H1 (cell line): ENCODE measurements around the gene FBXO8. TPM values are rescaled to one million over a fixed set of nuclear protein-coding genes. Genes with fewer than 3 reads are reported as not detected.

Experiments used
- CTCF ChIA-PET: fragments of 300-600 bp; sonication (Branson Sonifier 250); formaldehyde crosslinking; loops from one replicate; lab custom pipeline; 2021; ENCODE audit not compliant: partially characterized antibody; lab: Charles Lee
- POLR2A ChIA-PET: fragments of 300-600 bp; sonication (Branson Sonifier 250); formaldehyde crosslinking; loops from one replicate; lab custom pipeline; 2021; ENCODE audit warnings: inconsistent platforms; ENCODE audit not compliant: partially characterized antibody; lab: Charles Lee
- DNase-seq, 2 experiments: peaks; one replicate each; pipeline versions ENCODE4 v3.0.0 to v3.0.0-alpha.2; 2010 to 2022; ENCODE audit warnings: low spot score in 2 of 2, low read depth in 1 of 2, mixed read lengths in 1 of 2
- FAIRE-seq: peaks from 2 replicates; lab custom pipeline; 2011; peaks lifted over from hg19 to GRCh38; lab: Jason Lieb, UNC
- H2AFZ ChIP-seq: 2 replicates; pipeline ENCODE4 v1.8.1; 2012; ENCODE audit warnings: low read length, inconsistent platforms
- H2AK5ac ChIP-seq: 2 replicates; pipeline ENCODE4 v1.6.1; 2013; ENCODE audit warnings: low read depth, low read length
- H2BK120ac ChIP-seq: replicated peaks from 2 replicates; pipeline ENCODE3; 2013; ENCODE audit warnings: low read depth, low read length, inconsistent platforms
- H2BK12ac ChIP-seq: 2 replicates; pipeline ENCODE4 v1.6.1; 2013; ENCODE audit warnings: low read depth, low read length
- H2BK15ac ChIP-seq: 2 replicates; pipeline ENCODE4 v1.6.1; 2013; ENCODE audit warnings: low read length
- H2BK20ac ChIP-seq: 2 replicates; pipeline ENCODE4 v1.6.1; 2013; ENCODE audit warnings: low read length
- H2BK5ac ChIP-seq: 2 replicates; pipeline ENCODE4 v1.6.1; 2013; ENCODE audit warnings: low read depth, low read length
- H3K14ac ChIP-seq: 2 replicates; pipeline ENCODE4 v1.6.1; 2013; ENCODE audit warnings: inconsistent platforms; ENCODE audit not compliant: insufficient read length
- H3K18ac ChIP-seq: 2 replicates; pipeline ENCODE4 v1.6.1; 2013; ENCODE audit warnings: low read length; ENCODE audit errors: extremely low read depth
- H3K23ac ChIP-seq: 2 replicates; pipeline ENCODE4 v1.6.1; 2013; ENCODE audit warnings: inconsistent platforms; ENCODE audit not compliant: insufficient read length
- H3K23me2 ChIP-seq: 2 replicates; pipeline ENCODE4 v1.6.1; 2013; ENCODE audit warnings: low read depth, low read length
- H3K27ac ChIP-seq: 2 replicates; pipeline ENCODE4 v1.6.1; 2011; ENCODE audit warnings: low read depth, low read length, inconsistent platforms
- H3K27me3 ChIP-seq, 4 experiments: replicated peaks in 1 of 4; 1 replicate in 1 of 4; 2 replicates in 3 of 4; pipeline versions ENCODE4 v1.6.1 to v1.8.1; 2011 to 2013; ENCODE audit warnings: low read length in 3 of 4, mild to moderate bottlenecking in 3 of 4, inconsistent platforms in 2 of 4, mixed read lengths in 2 of 4, moderate library complexity in 1 of 4; ENCODE audit not compliant: control insufficient read depth in 3 of 4, insufficient read depth in 3 of 4; ENCODE audit errors: extremely low read depth in 1 of 4
- H3K36me3 ChIP-seq, 4 experiments: 2 replicates each; pipeline versions ENCODE4 v1.6.1 to v1.8.1; 2011 to 2013; ENCODE audit warnings: mild to moderate bottlenecking in 4 of 4, low read length in 3 of 4, moderate library complexity in 2 of 4, control low read depth in 1 of 4, inconsistent platforms in 1 of 4; ENCODE audit not compliant: insufficient read depth in 4 of 4, control insufficient read depth in 2 of 4
- H3K4ac ChIP-seq: replicated peaks from 2 replicates; pipeline ENCODE3; 2013; ENCODE audit warnings: low read length, low read depth, mixed read lengths, inconsistent platforms; ENCODE audit not compliant: insufficient read length
- H3K4me1 ChIP-seq, 4 experiments: replicated peaks in 1 of 4; 1 replicate in 1 of 4; 2 replicates in 3 of 4; pipeline versions ENCODE4 v1.6.1 to v1.8.1; 2011 to 2013; ENCODE audit warnings: low read length in 3 of 4, inconsistent platforms in 2 of 4, mixed read lengths in 1 of 4; ENCODE audit not compliant: insufficient read depth in 4 of 4, control insufficient read depth in 3 of 4
- H3K4me2 ChIP-seq, 2 experiments: 2 replicates each; pipeline versions ENCODE4 v1.6.1 to v1.8.1; 2011 to 2013; ENCODE audit warnings: low read depth in 2 of 2, low read length in 2 of 2, control low read depth in 1 of 2, inconsistent platforms in 1 of 2, mild to moderate bottlenecking in 1 of 2; ENCODE audit not compliant: insufficient read depth in 1 of 2
- H3K4me3 ChIP-seq, 4 experiments: fragments of 200-600, 300-600 bp in 1 of 4; sonication (generic), shearing (Covaris generic), sonication (Bioruptor Twin) in 1 of 4; 2 replicates each; pipeline versions ENCODE4 v1.5.1 to v1.8.1; 2011 to 2016; ENCODE audit warnings: low read length in 4 of 4, low read depth in 3 of 4, control low read depth in 2 of 4, inconsistent platforms in 2 of 4, mild to moderate bottlenecking in 2 of 4, mixed read lengths in 1 of 4, moderate library complexity in 1 of 4; ENCODE audit not compliant: insufficient read depth in 2 of 4; ENCODE audit errors: extremely low read depth in 1 of 4
- H3K56ac ChIP-seq: replicated peaks from 2 replicates; pipeline ENCODE3; 2013; ENCODE audit warnings: low read depth, mild to moderate bottlenecking, mixed read lengths, low read length, inconsistent platforms; ENCODE audit not compliant: insufficient read length
- H3K79me1 ChIP-seq: 2 replicates; pipeline ENCODE4 v1.6.1; 2013; ENCODE audit warnings: low read depth, low read length, control low read depth
- H3K79me2 ChIP-seq, 2 experiments: 2 replicates each; pipeline versions ENCODE4 v1.6.1 to v1.8.1; 2012 to 2013; ENCODE audit warnings: low read length in 2 of 2, mild to moderate bottlenecking in 2 of 2, inconsistent platforms in 1 of 2; ENCODE audit not compliant: insufficient read depth in 2 of 2, control insufficient read depth in 1 of 2
- H3K9ac ChIP-seq, 4 experiments: replicated peaks in 1 of 4; 1 replicate in 1 of 4; 2 replicates in 3 of 4; pipeline versions ENCODE4 v1.6.1 to v1.8.1; 2011 to 2013; ENCODE audit warnings: low read depth in 3 of 4, low read length in 3 of 4, control low read depth in 2 of 4, mild to moderate bottlenecking in 2 of 4, moderate library complexity in 2 of 4, inconsistent platforms in 1 of 4; ENCODE audit errors: extremely low read depth in 1 of 4
- H3K9me3 ChIP-seq, 2 experiments: 2 replicates each; pipeline versions ENCODE4 v1.6.1 to v1.8.1; 2012 to 2013; ENCODE audit warnings: mild to moderate bottlenecking in 2 of 2, moderate library complexity in 2 of 2, control low read depth in 1 of 2, inconsistent platforms in 1 of 2, low read depth in 1 of 2, low read length in 1 of 2, mixed read lengths in 1 of 2; ENCODE audit not compliant: insufficient read depth in 2 of 2
- H4K20me1 ChIP-seq, 2 experiments: replicated peaks in 1 of 2; 2 replicates each; pipeline versions ENCODE3 to v1.8.1; 2011 to 2013; ENCODE audit warnings: inconsistent platforms in 2 of 2, low read length in 2 of 2, mild to moderate bottlenecking in 1 of 2; ENCODE audit not compliant: insufficient read depth in 2 of 2, control insufficient read depth in 1 of 2
- H4K5ac ChIP-seq: 2 replicates; pipeline ENCODE4 v1.6.1; 2013; ENCODE audit warnings: low read length, low read depth, mixed read lengths, inconsistent platforms; ENCODE audit not compliant: insufficient read length
- H4K8ac ChIP-seq: 2 replicates; pipeline ENCODE4 v1.8.0; 2013; ENCODE audit warnings: mild to moderate bottlenecking, moderate library complexity, low read length, inconsistent platforms; ENCODE audit not compliant: insufficient read depth; ENCODE audit errors: extremely low read depth
- H4K91ac ChIP-seq: replicated peaks from 2 replicates; pipeline ENCODE3; 2013; ENCODE audit warnings: low read length, mixed read lengths, inconsistent platforms; ENCODE audit not compliant: insufficient read length
- BACH1 ChIP-seq: IDR thresholded peaks from 2 replicates; pipeline ENCODE4 v1.6.1; 2012; ENCODE audit warnings: low read length, improper control_type of control experiment
- E2F6 ChIP-seq: IDR thresholded peaks from 2 replicates; pipeline ENCODE4 v1.6.1; 2012; ENCODE audit warnings: inconsistent platforms
- EZH2 ChIP-seq: fragments of 200-600 bp; sonication (generic); IDR thresholded peaks from 2 replicates; pipeline ENCODE4 v1.7.1; 2012; ENCODE audit warnings: low read depth, mild to moderate bottlenecking, moderate library complexity, low read length, inconsistent platforms; ENCODE audit not compliant: severe bottlenecking
- WGBS, 2 experiments: shearing (Covaris generic) in 1 of 2; methylation state at CpG; one replicate each; pipeline versions ENCODE4 v1.1.6 to v1.1.7; 2013 to 2015; ENCODE audit warnings: low lambda C conversion rate in 2 of 2, mixed read lengths in 2 of 2, inconsistent platforms in 1 of 2, low coverage in 1 of 2, missing lambda C conversion rate in 1 of 2; ENCODE audit not compliant: insufficient replicate concordance in 2 of 2, insufficient coverage in 1 of 2, insufficient read length in 1 of 2; ENCODE audit errors: extremely low coverage in 1 of 2, missing lambda C conversion rate in 1 of 2; 5-methylcytosine and 5-hydroxymethylcytosine counted together
- polyA plus RNA-seq, 7 experiments: library from polyadenylated mRNA; depleted of rRNA in 3 of 7; stranded (reverse) in 5 of 7; unstranded in 2 of 7; fragments of >200 nt in 5 of 7; fragments of 200-250 nt in 2 of 7; gene quantifications; 1 replicate in 5 of 7; 2 replicates in 1 of 7; 4 replicates in 1 of 7; pipeline versions ENCODE4 v1.2.1 to v1.2.3, GENCODE V29; 2011 to 2013; ENCODE audit warnings: missing spikeins in 2 of 7, mixed read lengths in 2 of 7
- total RNA-seq: library from RNA; stranded (reverse); fragmentation: NEBNext Ultra II Directional; extraction: Animal tissue kit (Norgen Biotek cat#: 25700); gene quantifications from 2 replicates; pipeline ENCODE4 v1.2.1, GENCODE V29; 2021

Gene FBXO8
- total and polyA plus RNA-seq, 2 of the 8 experiments (the other 6 are each of a cell fraction or from before 2014, with no cell fraction given), result 5.1 to 7.5 TPM

GRCh38 chr4:174256277-174256713 lies 27.2 kb downstream of the FBXO8 start:
- ChIA-PET POLR2A (no interaction called here), CTCF (no interaction called here)
- FAIRE-seq, result no peak
- H3K23me2 ChIP-seq, result no peaks in the 10 kb centered on the region
- H2BK12ac ChIP-seq, result no peak overlapping the region
- no peak overlapping the region for H4K8ac ChIP-seq
- no peak overlapping the region for H3K18ac ChIP-seq
- H3K14ac ChIP-seq, result no peak overlapping the region
- H2AFZ ChIP-seq, result no peak overlapping the region
- no peaks in the 10 kb centered on the region for H3K9me3 ChIP-seq
- no peak for DNase-seq
- no peak overlapping the region for H3K27ac ChIP-seq
- no peak overlapping the region for H3K4me3 ChIP-seq
- H3K27me3 ChIP-seq, result no peaks in the 10 kb centered on the region
- H3K4me2 ChIP-seq, result no peak overlapping the region
- no peak overlapping the region for H2BK5ac ChIP-seq
- H2AK5ac ChIP-seq, result no peak overlapping the region
- H3K9ac ChIP-seq, result no peak overlapping the region
- H3K4me1 ChIP-seq, result no peaks in the 10 kb centered on the region
- no peak for TF ChIP-seq BACH1
- no peak for TF ChIP-seq E2F6
- no peak for TF ChIP-seq EZH2
- TF ChIP-seq, all 59 proteins: peak for 0
- Histone ChIP-seq H3K56ac (no peak overlapping the region), H3K23ac (no peak overlapping the region), H4K20me1 (no peaks in the 10 kb centered on the region), H2BK20ac (no peak overlapping the region), H2BK120ac (no peak overlapping the region), H3K79me1 (no peaks in the 10 kb centered on the region), H4K91ac (no peak overlapping the region), H3K36me3 (no peaks in the 10 kb centered on the region), H4K5ac (no peak overlapping the region), H2BK15ac (no peak overlapping the region), H3K79me2 (no peaks in the 10 kb centered on the region), H3K4ac (no peak overlapping the region)
- WGBS, 2 experiments, result 92% methylated on average over 1 of the region's 1 CpG; no CpG with 5 or more reads in 1 of the 2 experiments
